NCI-H1930 (cell line): ENCODE measurements around the gene KCTD5.

Source experiments
- DNase-seq, 2 experiments: peaks; one replicate each; lab custom pipeline; 2025; lab: John Stamatoyannopoulos, UW

The KCTD5 gene

DNA sequence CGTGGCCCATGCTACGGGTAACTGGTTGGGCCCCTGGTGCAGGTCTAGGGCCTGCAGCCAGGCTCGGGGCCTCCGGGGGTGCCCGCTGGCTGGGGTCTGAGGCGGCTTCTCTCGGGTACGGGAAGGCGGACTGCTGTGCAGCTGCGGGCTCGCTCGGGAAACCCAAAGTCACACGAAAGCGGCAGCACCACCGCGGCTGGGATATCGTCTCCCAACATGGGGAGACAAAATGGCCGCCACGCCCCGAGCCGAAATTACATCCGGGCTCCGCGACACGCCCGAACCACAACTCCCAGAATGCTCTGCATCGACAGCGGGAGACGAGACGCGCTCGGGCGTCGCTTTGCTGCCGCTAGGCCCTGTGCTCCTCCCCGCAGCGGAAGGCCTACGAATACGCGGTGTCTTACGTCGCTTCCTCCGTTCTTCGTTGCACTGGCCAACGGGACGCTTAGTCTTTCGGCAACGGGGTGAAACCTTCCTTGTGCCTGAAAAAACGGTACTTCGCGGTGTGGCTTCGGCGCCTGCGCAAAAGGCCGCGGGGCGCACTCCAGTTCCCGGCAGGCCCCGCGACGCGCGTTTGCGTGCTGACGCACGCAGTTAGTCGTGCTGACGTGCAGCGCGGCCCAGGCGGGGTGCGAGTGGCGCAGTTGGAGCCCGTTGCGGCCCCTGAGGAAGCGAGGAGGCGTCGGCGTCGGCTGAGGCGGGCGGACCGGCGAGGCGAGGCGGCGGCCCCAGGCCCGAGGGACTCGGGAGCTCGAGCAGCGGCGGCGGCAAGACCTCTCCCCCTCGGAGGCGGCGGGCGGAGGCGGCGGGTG, 69.9 kb downstream of the KCTD5 start, which contains the start of gene SRRM2:
Gene SRRM2 (plus strand): TSS at position 604 of the 815 bp plus-strand sequence. CDS start 3,727 bp downstream, outside the sequence.
- DNase-seq: peak; percentile 93 to 99

DNA sequence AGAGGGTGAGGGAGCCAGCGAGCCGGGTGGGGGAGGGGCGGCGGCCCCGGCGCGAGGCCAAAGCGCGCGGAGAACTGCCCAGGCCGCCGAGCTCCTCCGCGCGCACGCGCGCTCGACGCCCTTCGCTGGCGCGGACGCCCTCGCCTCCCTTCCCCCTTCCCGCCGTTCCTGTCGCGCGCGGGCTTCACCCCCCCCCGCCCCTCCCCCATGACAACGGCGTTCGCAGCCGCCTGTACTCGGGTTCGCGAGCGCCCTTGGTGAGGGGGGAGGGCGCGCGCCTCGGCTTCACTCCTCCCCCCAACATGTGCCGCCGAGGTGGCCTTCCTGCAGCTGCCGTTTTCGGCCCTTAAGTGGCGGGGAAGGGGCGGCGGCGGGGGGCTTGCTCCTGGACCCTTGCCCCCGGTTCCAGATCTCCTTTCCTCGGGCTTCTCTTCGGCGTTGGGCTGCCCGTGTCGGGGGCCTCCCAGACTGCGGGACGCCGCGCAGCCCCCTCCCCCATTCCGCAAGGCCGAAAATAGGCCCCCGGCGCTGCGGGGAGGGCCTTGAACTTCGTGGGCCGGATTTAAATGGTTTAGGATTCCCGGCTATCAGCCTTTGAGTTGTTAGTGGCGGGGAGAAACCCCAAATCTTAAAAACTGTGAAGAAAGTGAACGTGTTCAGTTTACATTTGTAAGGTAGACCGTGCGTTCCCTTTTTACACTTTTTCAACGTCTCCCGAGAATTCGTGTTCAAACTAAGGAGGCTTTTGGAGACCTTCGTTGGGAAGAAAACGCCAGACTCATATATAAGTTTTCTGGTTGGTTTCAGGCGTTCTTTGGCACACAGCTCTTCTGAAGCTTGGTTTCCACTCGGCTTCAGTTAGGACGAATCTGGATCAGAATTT, 70.8 kb downstream of the KCTD5 start:
- peak; percentile 80 to 82 for DNase-seq

- DNase-seq: no peak
These were observed 71.4 kb downstream of the KCTD5 start for GRCh38 chr16:2753733-2754020.

- no peak for DNase-seq
These were observed 72.8 kb downstream of the KCTD5 start for GRCh38 chr16:2755158-2755557.

DNA sequence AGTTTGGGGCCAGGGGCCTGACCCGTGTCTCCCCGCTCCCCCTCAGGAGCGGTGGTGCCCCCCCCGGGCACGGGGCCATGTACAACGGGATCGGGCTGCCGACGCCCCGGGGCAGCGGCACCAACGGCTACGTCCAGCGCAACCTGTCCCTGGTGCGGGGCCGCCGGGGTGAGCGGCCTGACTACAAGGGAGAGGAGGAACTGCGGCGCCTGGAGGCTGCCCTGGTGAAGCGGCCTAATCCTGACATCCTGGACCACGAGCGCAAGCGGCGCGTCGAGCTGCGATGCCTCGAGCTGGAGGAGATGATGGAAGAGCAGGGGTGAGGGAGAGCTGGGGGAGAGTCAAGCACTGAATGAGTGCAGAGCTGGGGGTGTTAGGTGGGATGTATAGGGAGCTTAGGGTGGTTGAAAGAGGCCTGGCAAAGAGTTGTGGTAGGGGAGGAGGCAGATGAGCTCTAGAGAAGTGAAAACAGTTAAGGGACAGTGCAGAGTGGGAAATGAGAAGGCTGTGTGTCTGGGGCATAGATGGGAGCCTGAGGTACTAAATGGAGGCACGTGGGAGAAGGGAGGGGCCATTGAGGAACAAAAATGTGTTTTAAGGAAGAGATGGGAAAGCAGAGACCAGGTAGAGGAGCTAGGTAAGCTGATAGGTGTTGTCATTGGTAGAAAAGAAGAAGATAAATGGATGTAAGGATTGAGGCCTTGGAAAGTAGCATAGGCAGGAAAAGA, 74.1 kb downstream of the KCTD5 start:
- no peak for DNase-seq

GRCh38 chr16:2757344-2757743, 75.0 kb downstream of the KCTD5 start:
- DNase-seq: no peak
